ENCODE measurements around the gene GGA1.

- no peak for TF ChIP-seq POLR2A (IDR thresholded peaks at IDR 0.05; ENCODE audit: low read depth, low read length)
- TF ChIP-seq POLR2AphosphoS5 (IDR thresholded peaks at IDR 0.05; ENCODE audit: low read depth, low read length), result no peak
- TF ChIP-seq TAF1 (IDR thresholded peaks at IDR 0.05; ENCODE audit: borderline replicate concordance, low read depth, low read length), result no peak
These were observed 8.8 kb downstream of the GGA1 start for GRCh38 chr22:37617431-37617830.
